ENCODE results near the gene HOXD9.

HOXD9 gene

GRCh38 chr2:176122683-176123410 lies at the start of gene HOXD9:
TSS of gene HOXD9 (plus strand) at chr2:176122719. CDS start at chr2:176122769, 50 bp downstream.
- peak in 1 of 2 donors; percentile 13 for DNase-seq

- no peak for DNase-seq
Observed at GRCh38 chr2:176072951-176073904, 49.3 kb upstream of the HOXD9 start.

GRCh38 chr2:176074919-176075425 lies 47.5 kb upstream of the HOXD9 start:
- DNase-seq = no peak

- no peak for DNase-seq
Observed at GRCh38 chr2:176075481-176075880, 47.0 kb upstream of the HOXD9 start.

GRCh38 chr2:176076063-176076462 lies 46.5 kb upstream of the HOXD9 start:
- DNase-seq = no peak

- no peak for DNase-seq
Observed at GRCh38 chr2:176076796-176077195, 45.7 kb upstream of the HOXD9 start.

GRCh38 chr2:176078541-176079284 lies 43.8 kb upstream of the HOXD9 start:
- no peak for DNase-seq

- DNase-seq = no peak
Observed at GRCh38 chr2:176079285-176079830, 43.2 kb upstream of the HOXD9 start.

- no peak for DNase-seq
Observed at GRCh38 chr2:176079831-176080539, 42.5 kb upstream of the HOXD9 start.

GRCh38 chr2:176080540-176081375 lies 41.8 kb upstream of the HOXD9 start:
- no peak for DNase-seq

GRCh38 chr2:176081376-176081836 lies 41.1 kb upstream of the HOXD9 start:
- DNase-seq = no peak

GRCh38 chr2:176081837-176082524 lies 40.5 kb upstream of the HOXD9 start:
- DNase-seq = no peak

GRCh38 chr2:176082525-176082823 lies 40.0 kb upstream of the HOXD9 start:
- DNase-seq = no peak

- DNase-seq = no peak
Observed at GRCh38 chr2:176082824-176083751, 39.4 kb upstream of the HOXD9 start.

- no peak for DNase-seq
Observed at GRCh38 chr2:176083796-176084261, 38.7 kb upstream of the HOXD9 start, which contains the start of gene EVX2. TSS of gene EVX2 (minus strand) at chr2:176083962. CDS start at chr2:176083776, 186 bp downstream.

- DNase-seq = no peak
Observed at GRCh38 chr2:176084611-176085119, 37.9 kb upstream of the HOXD9 start.

- DNase-seq = no peak
Observed at GRCh38 chr2:176085120-176085788, 37.3 kb upstream of the HOXD9 start.

Measured in CD4-positive, alpha-beta T cell treated with Interleukin-1 beta for 1 hour (primary cell).